CD4-positive, alpha-beta T cell (primary cell): Measurements from ENCODE around the gene LAGE3. TPM values are rescaled to one million over a fixed set of nuclear protein-coding genes. Genes with fewer than 3 reads are reported as not detected.

ENCODE experiments used
- ATAC-seq: fragments of 200-7000 bp; cut with Tn5 transposase; one replicate; pipeline ENCODE4 v1.10.0; 2022; ENCODE audit warnings: mild to moderate bottlenecking; ENCODE audit not compliant: poor library complexity
- CTCF ChIA-PET: fragments of 350-600 bp; sonication (Branson Sonifier 250); formaldehyde crosslinking; loops from one replicate; lab custom pipeline; 2021; ENCODE audit warnings: antibody characterized with exemption, inconsistent platforms; lab: Charles Lee
- POLR2A ChIA-PET: fragments of 350-600 bp; sonication (Branson Sonifier 250); formaldehyde crosslinking; loops from one replicate; lab custom pipeline; 2021; ENCODE audit warnings: antibody characterized with exemption, inconsistent platforms; lab: Charles Lee
- DNase-seq, 14 experiments: peaks; one replicate each; pipeline ENCODE4 v3.0.0-alpha.2; 2013 to 2020; ENCODE audit warnings: mixed read lengths in 2 of 14
- H3K27ac ChIP-seq, 2 donors: one replicate each; pipeline versions ENCODE4 v1.5.1 to v1.7.0; 2013; ENCODE audit warnings: low read length in 2 of 2, low read depth in 1 of 2, mild to moderate bottlenecking in 1 of 2
- H3K27me3 ChIP-seq, 2 experiments: 1 replicate in 1 of 2; 2 replicates in 1 of 2; pipeline versions ENCODE4 v1.6.1 to v1.7.0; 2013; ENCODE audit warnings: low read length in 2 of 2, control low read depth in 1 of 2, mild to moderate bottlenecking in 1 of 2, moderate library complexity in 1 of 2; ENCODE audit not compliant: insufficient read depth in 2 of 2, control insufficient read depth in 1 of 2
- H3K36me3 ChIP-seq: one replicate; pipeline ENCODE4 v1.6.1; 2013; ENCODE audit warnings: low read length, control low read depth; ENCODE audit not compliant: insufficient read depth
- H3K4me1 ChIP-seq: one replicate; pipeline ENCODE4 v1.6.1; 2013; ENCODE audit warnings: low read length, control low read depth; ENCODE audit not compliant: insufficient read depth
- H3K4me3 ChIP-seq: one replicate; pipeline ENCODE4 v1.5.1; 2013; ENCODE audit warnings: mild to moderate bottlenecking, low read length, moderate library complexity
- H3K9me3 ChIP-seq, 2 experiments: 1 replicate in 1 of 2; 2 replicates in 1 of 2; pipeline versions ENCODE4 v1.6.1 to v1.7.0; 2013; ENCODE audit warnings: low read length in 2 of 2, mild to moderate bottlenecking in 2 of 2, control low read depth in 1 of 2, moderate library complexity in 1 of 2; ENCODE audit not compliant: control insufficient read depth in 1 of 2, insufficient read depth in 1 of 2
- H3K27ac Mint-ChIP-seq: one replicate; pipeline ENCODE4 v1.8.0; 2020; ENCODE audit warnings: mixed read lengths
- H3K27me3 Mint-ChIP-seq: one replicate; pipeline ENCODE4 v1.8.0; 2021; ENCODE audit warnings: mixed read lengths
- H3K36me3 Mint-ChIP-seq: one replicate; pipeline ENCODE4 v1.8.0; 2021; ENCODE audit warnings: low read depth, mixed read lengths
- H3K4me1 Mint-ChIP-seq: one replicate; pipeline ENCODE4 v1.8.0; 2021; ENCODE audit warnings: low read depth, mixed read lengths
- H3K4me3 Mint-ChIP-seq: one replicate; pipeline ENCODE4 v1.8.0; 2020; ENCODE audit warnings: mild to moderate bottlenecking, mixed read lengths
- H3K9me3 Mint-ChIP-seq: one replicate; pipeline ENCODE4 v1.8.0; 2020; ENCODE audit warnings: mixed read lengths
- intact Hi-C, 2 experiments: fragments of 100-400 bp; cut with DNase I in 1 of 2; cut with micrococcal nuclease in 1 of 2; formaldehyde crosslinking; loops; one replicate each; pipeline versions ENCODE4 v1.15.1 to v1.9.0; 2023 to 2025; cut with DNase I, micrococcal nuclease
- total RNA-seq, 174 experiments: library from RNA in 2 of 174; stranded (reverse) in 2 of 174; gene quantifications; one replicate each; pipeline ENCODE4 v1.2.3 and lab custom pipeline; 2021 to 2026
- TF ChIP-seq, protein P1 (sequence below): fragments of 200-600 bp; IDR thresholded peaks from one replicate; pipeline ENCODE4 v1.8.0; 2022; ENCODE audit warnings: antibody characterized with exemption, mild to moderate bottlenecking

LAGE3 gene
- total RNA-seq, 2 experiments from 2014 or later: 5.7 to 6.6 TPM

DNA sequence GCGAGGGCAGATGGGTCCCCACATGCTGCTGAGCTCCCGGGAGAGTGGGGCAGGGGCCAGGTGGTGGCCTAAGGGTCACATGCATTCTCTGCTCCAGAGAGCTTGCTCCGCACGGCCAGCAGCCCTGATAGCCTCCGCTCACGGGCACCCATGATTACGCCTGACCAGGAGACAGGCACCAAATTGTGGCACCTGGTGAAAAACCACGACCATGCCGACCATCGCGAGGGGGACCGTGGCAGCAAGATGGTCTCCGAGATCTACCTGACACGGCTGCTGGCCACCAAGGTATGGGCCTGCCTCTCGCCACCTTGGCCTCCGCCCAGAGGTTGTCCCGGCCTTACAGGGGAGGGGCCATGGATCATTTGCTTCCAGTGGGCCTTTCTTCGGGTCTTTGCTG lies 9.2 kb downstream of the LAGE3 start:
- no peak overlapping the region for H3K4me3 ChIP-seq
- H3K4me1 ChIP-seq: no peaks in the 10 kb centered on the region
- ChIA-PET CTCF (no interaction called here), POLR2A (no interaction called here)
- Mint-ChIP-seq H3K9me3 (no peaks in the 10 kb centered on the region), H3K4me1 (no peaks in the 10 kb centered on the region), H3K4me3 (no peak overlapping the region), H3K27me3 (no peaks in the 10 kb centered on the region), H3K27ac (no peak overlapping the region), H3K36me3 (peaks cover 19% of the 10 kb centered on the region)
- peaks cover 45% of the 10 kb centered on the region for H3K36me3 ChIP-seq
- no peak for DNase-seq
- H3K9me3 ChIP-seq: no peaks in the 10 kb centered on the region
- H3K27ac ChIP-seq: no peak overlapping the region
- intact Hi-C loops: no loop called here
- ATAC-seq: no peak
- TF ChIP-seq, protein P1, sequence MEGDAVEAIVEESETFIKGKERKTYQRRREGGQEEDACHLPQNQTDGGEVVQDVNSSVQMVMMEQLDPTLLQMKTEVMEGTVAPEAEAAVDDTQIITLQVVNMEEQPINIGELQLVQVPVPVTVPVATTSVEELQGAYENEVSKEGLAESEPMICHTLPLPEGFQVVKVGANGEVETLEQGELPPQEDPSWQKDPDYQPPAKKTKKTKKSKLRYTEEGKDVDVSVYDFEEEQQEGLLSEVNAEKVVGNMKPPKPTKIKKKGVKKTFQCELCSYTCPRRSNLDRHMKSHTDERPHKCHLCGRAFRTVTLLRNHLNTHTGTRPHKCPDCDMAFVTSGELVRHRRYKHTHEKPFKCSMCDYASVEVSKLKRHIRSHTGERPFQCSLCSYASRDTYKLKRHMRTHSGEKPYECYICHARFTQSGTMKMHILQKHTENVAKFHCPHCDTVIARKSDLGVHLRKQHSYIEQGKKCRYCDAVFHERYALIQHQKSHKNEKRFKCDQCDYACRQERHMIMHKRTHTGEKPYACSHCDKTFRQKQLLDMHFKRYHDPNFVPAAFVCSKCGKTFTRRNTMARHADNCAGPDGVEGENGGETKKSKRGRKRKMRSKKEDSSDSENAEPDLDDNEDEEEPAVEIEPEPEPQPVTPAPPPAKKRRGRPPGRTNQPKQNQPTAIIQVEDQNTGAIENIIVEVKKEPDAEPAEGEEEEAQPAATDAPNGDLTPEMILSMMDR: no peak
- H3K27me3 ChIP-seq: no peaks in the 10 kb centered on the region

DNA sequence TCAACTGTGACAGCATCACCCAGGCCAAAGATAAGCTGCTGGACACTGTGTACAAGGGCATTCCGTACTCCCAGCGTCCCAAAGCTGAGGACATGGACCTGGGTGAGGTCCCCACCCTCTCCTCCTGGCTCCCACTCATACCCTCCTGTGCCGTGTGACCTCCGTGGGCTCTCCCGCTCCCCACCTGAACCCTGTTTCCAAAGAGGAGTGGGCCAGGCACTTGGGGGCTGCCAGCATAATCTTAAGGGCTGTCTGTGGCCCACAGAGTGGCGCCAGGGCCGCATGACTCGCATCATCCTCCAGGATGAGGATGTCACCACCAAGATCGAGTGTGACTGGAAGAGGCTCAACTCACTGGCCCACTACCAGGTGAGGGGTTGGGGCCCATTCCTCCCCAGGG lies 10.0 kb downstream of the LAGE3 start:
- DNase-seq (no peak), ATAC-seq (no peak)
- Mint-ChIP-seq H3K27ac (no peak overlapping the region), H3K9me3 (no peaks in the 10 kb centered on the region), H3K4me3 (no peak overlapping the region), H3K4me1 (no peaks in the 10 kb centered on the region), H3K36me3 (peaks cover 19% of the 10 kb centered on the region), H3K27me3 (no peaks in the 10 kb centered on the region)
- Histone ChIP-seq H3K4me1 (no peaks in the 10 kb centered on the region), H3K9me3 (no peaks in the 10 kb centered on the region), H3K4me3 (no peak overlapping the region), H3K27ac (no peak overlapping the region), H3K27me3 (no peaks in the 10 kb centered on the region), H3K36me3 (peaks cover 52% of the 10 kb centered on the region)
- intact Hi-C loops: no loop called here
- CTCF ChIA-PET: no interaction called here
- POLR2A ChIA-PET: no interaction called here
- TF ChIP-seq, protein P1: no peak

GRCh38 chrX:154468217-154468616 lies 10.9 kb downstream of the LAGE3 start:
- H3K27ac Mint-ChIP-seq: no peak overlapping the region
- DNase-seq (no peak), ATAC-seq (no peak)
- intact Hi-C loops: no loop called here
- Histone ChIP-seq H3K4me3 (no peak overlapping the region), H3K4me1 (no peaks in the 10 kb centered on the region), H3K27me3 (no peaks in the 10 kb centered on the region), H3K9me3 (no peaks in the 10 kb centered on the region), H3K36me3 (peaks cover 57% of the 10 kb centered on the region), H3K27ac (no peak overlapping the region)
- ChIA-PET POLR2A (no interaction called here), CTCF (no interaction called here)
- no peak overlapping the region for H3K4me3 Mint-ChIP-seq
- H3K36me3 Mint-ChIP-seq: peaks cover 12% of the 10 kb centered on the region
- no peaks in the 10 kb centered on the region for H3K9me3 Mint-ChIP-seq
- no peaks in the 10 kb centered on the region for H3K27me3 Mint-ChIP-seq
- TF ChIP-seq, protein P1: no peak
- H3K4me1 Mint-ChIP-seq: no peaks in the 10 kb centered on the region
